Prostate gland (tissue), 2 donors: ENCODE measurements around the gene CPS1. TPM values are rescaled to one million over a fixed set of nuclear protein-coding genes. Genes with fewer than 3 reads are reported as not detected.

Experiments
- DNase-seq: peaks from one replicate; pipeline ENCODE4 v3.0.0-alpha.2; 2019; ENCODE audit warnings: low spot score
- H3K27ac ChIP-seq, 2 donors: fragments of 200-600 bp; sonication (generic); 2 replicates each; pipeline ENCODE4 v1.5.1; 2017 to 2019
- H3K27me3 ChIP-seq: fragments of 200-600 bp; sonication (generic); replicated peaks from 2 replicates; pipeline ENCODE4 v1.5.1; 2019; ENCODE audit not compliant: insufficient read depth
- H3K36me3 ChIP-seq, 2 donors: fragments of 200-600 bp; sonication (generic); 1 replicate in 1 of 2; 2 replicates in 1 of 2; pipeline versions ENCODE4 v1.5.1 to v1.8.1; 2017 to 2019
- H3K4me1 ChIP-seq: fragments of 200-600 bp; sonication (generic); replicated peaks from 2 replicates; pipeline ENCODE4 v1.5.1; 2019
- H3K4me3 ChIP-seq, 2 donors: fragments of 200-600 bp; sonication (generic); 2 replicates each; pipeline ENCODE4 v1.5.1; 2017 to 2019
- H3K9me3 ChIP-seq: fragments of 200-600 bp; sonication (generic); 2 replicates; pipeline ENCODE4 v1.5.1; 2017
- POLR2A ChIP-seq: fragments of 450-650 bp; IDR thresholded peaks from one replicate; pipeline ENCODE4 v1.6.1; 2016; ENCODE audit warnings: antibody characterized with exemption, mild to moderate bottlenecking
- POLR2AphosphoS5 ChIP-seq: sonication (generic); formaldehyde crosslinking; IDR thresholded peaks from one replicate; pipeline ENCODE4 v1.6.1; 2017; ENCODE audit warnings: antibody characterized with exemption
- WGBS: methylation state at CpG from one replicate; pipeline ENCODE4 v1.1.5; 2018; 5-methylcytosine and 5-hydroxymethylcytosine counted together
- intact Hi-C: fragments of 100-400 bp; cut with DNase I; formaldehyde crosslinking; loops from one replicate; pipeline ENCODE4 v1.14.2; 2022
- total RNA-seq, 2 donors: library from RNA; depleted of rRNA; stranded (reverse); fragments of >200 nt; gene quantifications; one replicate each; pipeline ENCODE4 v1.1.0, GENCODE V29; 2016
- TF ChIP-seq, protein P1 (sequence below), 4 experiments: fragments of 200-600 bp in 2 of 4; fragments of 450-650 bp in 2 of 4; sonication (generic) in 2 of 4; IDR thresholded peaks; 1 replicate in 3 of 4; 2 replicates in 1 of 4; pipeline ENCODE4 v1.5.1; 2016 to 2019; ENCODE audit warnings: antibody characterized with exemption in 4 of 4, mild to moderate bottlenecking in 2 of 4, moderate library complexity in 2 of 4

The CPS1 gene
- total RNA-seq, 2 donors from 2014 or later = 0.68 to 15.8 TPM

DNA sequence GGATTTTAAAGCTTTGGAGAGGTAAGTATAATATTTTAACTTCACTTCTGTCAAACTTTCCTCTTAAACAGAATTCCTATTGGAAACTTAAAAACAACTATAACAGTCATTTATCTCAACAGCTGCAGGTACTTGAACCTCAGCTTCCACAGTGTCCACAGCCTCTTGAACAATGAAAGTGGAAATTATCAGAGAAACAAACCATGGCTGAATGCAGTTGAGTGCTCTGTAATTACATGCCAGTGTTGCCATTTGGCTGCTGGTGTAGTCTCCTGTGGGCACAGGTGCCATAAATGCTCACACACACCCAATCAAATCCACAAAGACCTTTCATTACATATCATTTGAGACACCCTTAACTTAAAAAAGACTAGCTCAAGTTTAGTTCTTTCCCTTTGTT is 125.1 kb downstream of the CPS1 start:
- H3K9me3 ChIP-seq = no peaks in the 10 kb centered on the region
- no peak overlapping the region for H3K27ac ChIP-seq
- DNase-seq = no peak
- intact Hi-C loops = no loop called here
- no peaks in the 10 kb centered on the region for H3K4me1 ChIP-seq
- H3K27me3 ChIP-seq = no peaks in the 10 kb centered on the region
- no peaks in the 10 kb centered on the region for H3K36me3 ChIP-seq
- H3K4me3 ChIP-seq = no peak overlapping the region
- TF ChIP-seq POLR2AphosphoS5 (no peak), POLR2A (no peak)
- TF ChIP-seq, protein P1, sequence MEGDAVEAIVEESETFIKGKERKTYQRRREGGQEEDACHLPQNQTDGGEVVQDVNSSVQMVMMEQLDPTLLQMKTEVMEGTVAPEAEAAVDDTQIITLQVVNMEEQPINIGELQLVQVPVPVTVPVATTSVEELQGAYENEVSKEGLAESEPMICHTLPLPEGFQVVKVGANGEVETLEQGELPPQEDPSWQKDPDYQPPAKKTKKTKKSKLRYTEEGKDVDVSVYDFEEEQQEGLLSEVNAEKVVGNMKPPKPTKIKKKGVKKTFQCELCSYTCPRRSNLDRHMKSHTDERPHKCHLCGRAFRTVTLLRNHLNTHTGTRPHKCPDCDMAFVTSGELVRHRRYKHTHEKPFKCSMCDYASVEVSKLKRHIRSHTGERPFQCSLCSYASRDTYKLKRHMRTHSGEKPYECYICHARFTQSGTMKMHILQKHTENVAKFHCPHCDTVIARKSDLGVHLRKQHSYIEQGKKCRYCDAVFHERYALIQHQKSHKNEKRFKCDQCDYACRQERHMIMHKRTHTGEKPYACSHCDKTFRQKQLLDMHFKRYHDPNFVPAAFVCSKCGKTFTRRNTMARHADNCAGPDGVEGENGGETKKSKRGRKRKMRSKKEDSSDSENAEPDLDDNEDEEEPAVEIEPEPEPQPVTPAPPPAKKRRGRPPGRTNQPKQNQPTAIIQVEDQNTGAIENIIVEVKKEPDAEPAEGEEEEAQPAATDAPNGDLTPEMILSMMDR (IDR thresholded peaks at IDR 0.05) = no peak

DNA sequence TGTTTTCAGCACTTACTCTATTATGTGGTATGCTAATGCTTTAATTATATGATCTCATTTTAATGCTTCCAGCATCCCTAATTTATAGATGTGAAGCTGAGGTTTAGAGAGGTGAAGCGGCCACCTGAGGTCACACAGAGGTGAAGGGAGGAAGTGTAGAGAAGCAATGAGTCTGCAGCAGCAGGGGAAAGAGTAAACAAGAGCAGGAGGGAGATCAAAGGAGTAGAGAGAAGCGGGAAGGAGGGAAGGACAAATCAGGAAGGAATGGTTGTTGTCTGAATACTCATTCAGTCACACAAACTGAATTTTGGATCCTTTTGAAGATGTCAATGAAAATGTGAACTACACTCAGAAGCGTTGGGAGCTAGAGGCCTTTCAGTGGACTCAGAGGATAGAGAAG is 130.0 kb downstream of the CPS1 start:
- Histone ChIP-seq H3K27ac (no peak overlapping the region), H3K27me3 (no peaks in the 10 kb centered on the region), H3K9me3 (no peaks in the 10 kb centered on the region), H3K4me1 (no peaks in the 10 kb centered on the region), H3K36me3 (no peaks in the 10 kb centered on the region), H3K4me3 (no peak overlapping the region)
- no peak for TF ChIP-seq POLR2A
- TF ChIP-seq, protein P1 (IDR thresholded peaks at IDR 0.05) = no peak
- no peak for TF ChIP-seq POLR2AphosphoS5
- 45% methylated on average over 3 of the region's 3 CpGs for WGBS
- DNase-seq = no peak
- intact Hi-C loops = no loop called here

DNA sequence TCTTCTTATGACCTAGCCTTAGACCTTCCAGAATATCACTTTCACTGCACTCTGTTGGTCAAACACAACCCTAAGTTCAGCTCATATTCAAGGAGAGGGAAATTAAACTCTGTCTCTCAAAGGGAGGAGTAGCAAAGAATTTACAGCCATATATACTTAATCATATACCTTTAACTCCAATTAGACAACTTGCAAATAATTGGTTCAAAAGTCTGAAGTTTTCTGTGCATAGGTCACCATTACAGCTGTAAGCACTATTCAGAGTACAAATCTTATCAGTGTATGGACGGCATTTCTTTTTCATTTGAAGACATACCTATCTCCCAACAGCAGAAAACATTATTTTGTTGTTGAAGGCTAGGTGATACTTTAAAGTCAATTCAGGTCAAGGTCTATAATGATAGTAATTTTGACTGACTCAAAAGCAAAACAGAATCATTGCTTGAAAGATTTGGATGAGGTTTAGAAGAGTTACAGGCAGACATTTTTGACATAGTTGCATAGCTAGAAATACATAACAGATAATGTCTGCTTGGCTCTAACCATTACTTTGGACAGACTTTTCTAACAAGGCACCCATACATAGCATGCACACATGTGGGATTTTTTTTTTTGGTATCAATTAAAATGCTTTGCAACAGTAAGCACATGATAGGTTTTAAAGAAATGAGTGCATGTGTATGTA is 131.5 kb downstream of the CPS1 start:
- no peak for DNase-seq
- TF ChIP-seq, protein P1 (IDR thresholded peaks at IDR 0.05) = no peak
- TF ChIP-seq POLR2AphosphoS5 = no peak
- TF ChIP-seq POLR2A = no peak
- no peak overlapping the region for H3K27ac ChIP-seq
- intact Hi-C loops = no loop called here
- WGBS = 88% methylated on average over 1 of the region's 1 CpG
- H3K27me3 ChIP-seq = no peaks in the 10 kb centered on the region
- no peaks in the 10 kb centered on the region for H3K9me3 ChIP-seq
- H3K4me3 ChIP-seq = no peak overlapping the region
- no peaks in the 10 kb centered on the region for H3K4me1 ChIP-seq
- no peaks in the 10 kb centered on the region for H3K36me3 ChIP-seq

DNA sequence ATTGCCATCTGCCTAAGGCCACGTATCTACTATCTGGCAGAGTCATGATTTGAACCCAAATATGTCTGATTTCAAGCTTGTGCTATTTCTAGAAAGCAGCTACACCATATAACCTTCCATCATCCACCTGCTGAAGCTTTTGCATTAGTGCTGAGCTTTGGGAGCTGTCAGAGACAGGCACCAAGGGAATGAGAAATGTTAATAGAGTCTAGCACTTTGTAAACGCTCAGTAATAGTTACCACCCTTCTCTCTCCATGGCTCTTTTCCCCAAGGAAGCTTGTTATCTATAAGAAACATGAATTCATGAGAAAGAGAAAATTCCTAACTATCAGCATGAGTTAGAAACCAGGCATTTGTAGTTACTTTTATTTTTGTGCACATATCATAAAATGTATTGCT is 151.5 kb downstream of the CPS1 start:
- no peaks in the 10 kb centered on the region for H3K4me1 ChIP-seq
- no peak for DNase-seq
- H3K27me3 ChIP-seq = no peaks in the 10 kb centered on the region
- no peak overlapping the region for H3K4me3 ChIP-seq
- no peaks in the 10 kb centered on the region for H3K9me3 ChIP-seq
- no peaks in the 10 kb centered on the region for H3K36me3 ChIP-seq
- WGBS = 60% methylated on average over 2 of the region's 2 CpGs
- H3K27ac ChIP-seq = no peak overlapping the region
- intact Hi-C loops = no loop called here
- no peak for TF ChIP-seq POLR2AphosphoS5
- TF ChIP-seq, protein P1 (IDR thresholded peaks at IDR 0.05) = no peak
- TF ChIP-seq POLR2A = no peak

DNA sequence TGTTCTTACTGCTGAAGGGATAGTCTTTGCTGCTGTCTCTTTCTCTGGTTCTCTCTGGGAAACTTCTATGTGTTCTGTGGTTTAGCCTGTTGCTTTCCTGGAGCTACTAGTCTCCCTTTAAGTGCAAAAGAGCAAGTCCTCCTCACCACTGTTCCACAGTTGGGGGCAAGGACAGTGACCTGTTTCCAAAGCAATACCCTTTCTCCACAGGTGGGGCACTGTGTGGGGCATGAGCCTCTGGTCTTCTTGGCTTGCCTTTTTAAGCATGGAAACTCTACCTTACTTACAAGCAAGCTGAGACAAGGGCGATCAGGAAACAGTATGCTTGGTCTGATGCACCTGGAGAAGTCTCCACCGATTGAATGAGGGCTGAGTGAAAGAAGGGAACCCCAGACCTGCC is 156.7 kb downstream of the CPS1 start:
- intact Hi-C loops = no loop called here
- no peak for DNase-seq
- Histone ChIP-seq H3K27ac (no peak overlapping the region), H3K9me3 (no peaks in the 10 kb centered on the region), H3K27me3 (no peaks in the 10 kb centered on the region), H3K4me1 (no peaks in the 10 kb centered on the region), H3K4me3 (no peak overlapping the region), H3K36me3 (no peaks in the 10 kb centered on the region)
- TF ChIP-seq POLR2A (no peak), POLR2AphosphoS5 (no peak)
- TF ChIP-seq, protein P1 (IDR thresholded peaks at IDR 0.05) = no peak
- 39% methylated on average over 2 of the region's 2 CpGs for WGBS
